Activated CD4-positive, alpha-beta T cell treated with anti-CD3 and anti-CD28 coated beads, Interleukin-2, Interleukin-6, amounts not matched to agents 100 ng/mL and 50 ng/mL, durations not matched to agents 16 hours and 8 hours (primary cell): ENCODE results near the gene PDZRN3.
A peak's percentile ranks its signal among the peaks of the same experiment; 100 is the strongest.
"Not testable (repeated sequence)": the region's sequence is repeated elsewhere in the genome, so short reads cannot be mapped to it uniquely, and the experiment has no call there.

Experiments
- DNase-seq: peaks from one replicate; pipeline ENCODE4 v3.0.0-alpha.2; 2020

The PDZRN3 gene

GRCh38 chr3:73586190-73586589, 38.6 kb downstream of the PDZRN3 start:
- DNase-seq, result no peak

- DNase-seq, result no peak
These were observed 39.9 kb downstream of the PDZRN3 start for GRCh38 chr3:73584873-73585272.

DNA sequence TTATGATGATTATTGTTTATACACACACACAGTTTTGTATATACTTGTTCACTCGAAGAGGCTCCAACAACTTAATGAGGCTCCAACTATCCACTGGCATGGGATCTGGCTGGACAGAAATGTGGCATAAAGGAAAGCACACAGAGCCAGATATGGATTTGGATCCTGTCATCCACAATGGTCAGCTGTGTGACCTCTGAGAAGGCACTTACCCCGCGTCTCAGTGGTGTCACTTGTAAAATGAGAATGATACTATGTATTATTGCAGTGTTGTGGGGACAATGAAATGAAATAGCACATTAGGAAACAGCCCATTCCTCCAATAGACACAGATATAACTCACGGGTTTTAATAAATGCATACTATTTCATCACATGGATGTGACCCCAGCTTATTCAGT, 42.2 kb downstream of the PDZRN3 start:
- no peak for DNase-seq

GRCh38 chr3:73581134-73581846, 43.5 kb downstream of the PDZRN3 start:
- DNase-seq, result no peak

GRCh38 chr3:73580343-73580742, 44.4 kb downstream of the PDZRN3 start:
- peak; percentile 0 for DNase-seq

DNA sequence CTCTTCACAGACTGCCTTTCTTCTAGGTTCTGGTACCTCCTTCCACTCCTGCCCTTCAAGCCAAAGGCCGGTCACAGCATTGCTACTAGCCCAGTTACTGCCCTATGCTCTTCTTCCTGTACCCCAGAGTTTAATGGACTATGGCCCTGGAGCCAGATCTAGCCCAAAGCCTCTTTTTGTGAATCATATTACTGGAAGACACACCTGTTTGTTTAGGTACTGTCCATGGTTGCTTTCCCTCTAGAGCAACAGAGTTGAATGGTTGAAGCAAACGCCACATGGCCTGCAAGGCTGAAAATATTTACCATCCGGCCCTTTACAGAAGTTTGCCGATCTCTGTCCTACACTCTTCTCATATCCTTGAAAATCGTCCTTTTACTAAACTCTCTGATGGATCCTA, 47.0 kb downstream of the PDZRN3 start:
- no peak for DNase-seq

GRCh38 chr3:73576999-73577461, 47.7 kb downstream of the PDZRN3 start:
- DNase-seq, result no peak

- no peak for DNase-seq
These were observed 48.8 kb downstream of the PDZRN3 start for GRCh38 chr3:73575953-73576352.

- no peak for DNase-seq
These were observed 49.2 kb downstream of the PDZRN3 start for GRCh38 chr3:73575519-73575918.

GRCh38 chr3:73573204-73573603, 51.5 kb downstream of the PDZRN3 start:
- no peak for DNase-seq

GRCh38 chr3:73572368-73572767, 52.4 kb downstream of the PDZRN3 start:
- DNase-seq, result no peak

- DNase-seq, result no peak
These were observed 53.4 kb downstream of the PDZRN3 start for GRCh38 chr3:73571238-73571794.

DNA sequence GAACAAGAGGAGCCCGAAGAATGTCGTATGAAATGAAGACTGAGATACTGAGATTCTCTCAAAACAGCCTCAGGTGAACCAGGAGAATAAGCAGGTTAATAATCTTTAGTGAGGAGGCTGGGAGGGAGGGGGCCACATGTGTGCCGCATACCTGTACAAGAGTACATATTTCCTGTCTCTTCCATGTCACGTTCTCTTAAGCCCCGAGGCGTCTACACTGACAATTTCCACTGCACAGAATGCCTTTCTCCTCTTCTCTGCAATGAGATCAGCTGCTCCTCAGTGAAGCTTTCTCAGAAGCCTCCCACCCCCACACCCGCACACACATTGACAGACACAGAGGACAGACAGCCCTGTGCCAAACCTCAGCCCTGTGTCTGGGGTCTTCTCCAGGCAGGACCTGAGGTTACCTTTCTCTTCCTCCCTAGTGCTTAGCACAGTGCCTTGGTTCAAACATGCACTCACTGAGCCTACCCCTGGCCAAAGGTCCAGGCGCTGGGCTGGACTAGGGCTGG, 55.4 kb downstream of the PDZRN3 start:
- no peak for DNase-seq

DNA sequence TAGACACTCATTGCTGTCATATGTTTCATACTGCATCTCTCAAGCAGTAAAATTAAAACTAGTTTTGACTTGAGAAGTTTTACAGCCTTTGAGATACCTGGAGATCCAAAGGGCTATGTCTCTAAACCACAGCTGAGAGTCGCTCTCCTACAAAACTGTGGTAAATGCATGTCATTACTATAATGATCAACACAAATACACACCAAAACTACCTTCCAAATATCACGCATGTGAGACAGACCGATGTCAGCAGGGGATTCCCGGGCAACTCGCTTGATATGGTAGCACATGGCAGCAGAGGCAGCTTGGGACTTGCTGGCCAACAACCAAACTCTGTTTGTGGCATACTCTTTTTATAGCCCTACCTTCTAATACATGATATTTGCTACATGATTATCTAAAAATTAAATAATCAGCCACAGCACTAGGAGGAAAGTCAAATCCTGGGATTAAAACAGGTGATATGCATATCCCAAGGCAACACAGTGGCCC, 56.3 kb downstream of the PDZRN3 start:
- no peak for DNase-seq

- not testable (repeated sequence) for DNase-seq
These were observed 59.4 kb downstream of the PDZRN3 start for GRCh38 chr3:73565374-73565773.

- DNase-seq, result no peak
These were observed 60.7 kb downstream of the PDZRN3 start for GRCh38 chr3:73563896-73564582.

DNA sequence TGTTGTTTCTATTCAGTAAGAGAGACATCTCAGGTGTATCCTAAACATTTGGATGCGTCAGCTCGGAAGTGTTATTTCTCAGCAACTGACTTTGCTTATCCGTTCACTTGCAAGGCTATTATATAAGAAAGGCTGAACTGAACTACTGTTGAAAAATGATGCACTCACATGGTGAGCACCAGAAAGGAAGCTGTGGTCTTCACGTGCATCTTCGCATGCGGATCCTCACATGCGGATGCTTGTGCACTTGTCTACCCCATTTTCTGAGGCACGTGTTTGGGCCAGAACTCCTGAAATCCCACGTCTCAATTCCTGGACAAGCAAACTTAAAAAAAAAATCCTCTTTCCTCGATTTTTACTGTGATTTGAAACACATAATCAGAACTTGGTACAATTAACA, 63.2 kb downstream of the PDZRN3 start:
- no peak for DNase-seq

DNA sequence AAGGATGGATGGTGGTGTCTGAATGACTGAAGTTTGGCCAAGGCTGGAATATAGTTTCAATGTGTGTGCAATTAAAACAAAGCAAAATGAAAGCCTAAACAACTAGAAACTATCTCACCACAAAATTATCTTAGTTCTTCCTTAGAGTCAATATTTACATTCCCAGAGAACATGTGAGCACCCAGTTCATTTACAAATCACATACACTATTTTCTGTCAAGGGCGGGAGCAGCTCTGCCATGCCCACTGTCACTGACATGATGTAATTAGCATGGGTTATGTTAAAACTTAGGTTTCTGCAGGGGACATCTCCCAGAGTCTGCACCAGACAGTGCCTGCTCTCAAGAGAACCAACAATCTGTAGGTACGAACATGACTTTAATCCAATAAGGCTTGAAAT, 65.0 kb downstream of the PDZRN3 start:
- DNase-seq, result no peak

GRCh38 chr3:73558727-73559075, 66.0 kb downstream of the PDZRN3 start:
- DNase-seq, result no peak

DNA sequence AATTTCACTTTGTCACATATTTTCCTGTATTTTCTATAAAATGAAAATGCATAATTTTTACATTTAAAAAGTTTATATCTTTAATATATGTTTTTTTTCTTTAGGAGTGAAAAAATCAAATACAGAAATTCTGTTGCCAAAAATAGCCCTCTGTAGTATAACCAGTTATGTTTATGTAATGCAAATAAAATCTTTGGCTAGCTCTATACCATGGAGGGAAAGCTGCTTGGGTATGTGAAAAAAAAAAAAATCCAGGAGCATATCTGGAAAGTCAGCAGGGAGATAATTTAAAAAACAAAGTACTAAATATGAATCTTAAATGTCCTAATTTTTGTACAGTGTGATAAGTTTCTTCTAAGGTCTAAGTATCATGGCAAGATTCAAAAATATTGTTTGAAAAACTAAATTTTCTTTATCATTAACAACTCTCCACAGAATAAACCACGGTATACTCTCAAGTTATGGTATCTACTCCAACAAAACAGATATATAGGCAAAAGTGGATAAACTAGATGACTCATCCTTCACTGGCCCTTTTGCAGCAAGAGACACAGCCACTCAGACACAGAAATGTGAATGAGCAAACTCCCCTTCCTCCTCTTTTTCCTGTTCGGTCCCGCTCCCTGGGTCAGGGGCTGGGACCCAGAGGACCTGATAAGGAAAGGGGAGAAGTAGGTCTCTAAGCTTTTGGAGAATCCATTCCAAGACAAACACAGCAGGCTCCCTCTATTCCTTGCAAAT, 66.6 kb downstream of the PDZRN3 start:
- no peak for DNase-seq

DNA sequence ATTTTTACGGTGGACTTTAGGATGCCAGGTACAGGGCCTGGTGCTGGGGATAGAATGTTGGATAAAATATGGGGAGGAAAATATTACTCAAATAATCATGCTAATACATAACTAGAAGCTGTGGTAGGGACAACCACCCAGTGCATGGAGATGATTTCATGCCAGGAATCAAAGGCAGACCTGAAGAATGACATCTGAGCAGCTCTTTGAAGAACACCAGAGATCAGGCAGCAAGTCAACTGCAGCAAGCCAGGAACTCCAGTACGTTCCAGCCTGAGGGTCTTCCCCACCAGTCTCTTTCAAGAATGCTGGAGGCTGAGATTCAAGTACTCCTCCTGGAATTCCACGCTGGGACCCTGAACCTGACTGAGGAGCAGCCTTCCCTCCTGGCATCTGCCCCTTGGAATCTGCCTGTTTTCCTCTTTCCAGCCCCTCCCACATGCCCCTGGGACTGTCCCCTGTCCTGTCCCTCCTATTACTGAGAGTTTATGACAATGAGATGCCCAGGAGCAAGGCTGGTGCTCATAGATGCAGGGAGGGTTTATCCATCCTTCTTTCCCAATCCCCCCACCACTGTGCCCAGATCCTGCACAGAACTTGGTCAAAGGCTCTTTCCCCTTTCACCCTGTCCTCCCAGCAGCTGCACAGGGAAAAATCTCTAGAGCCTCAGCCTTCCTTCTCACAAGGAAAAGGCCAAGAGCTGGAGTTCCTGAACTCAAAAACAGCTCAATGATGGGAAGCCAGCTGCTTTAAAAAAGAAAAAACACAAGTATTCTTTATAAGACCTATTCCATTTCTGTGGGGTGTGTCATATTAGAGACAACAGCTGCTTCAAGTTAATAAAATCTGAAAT, 68.0 kb downstream of the PDZRN3 start:
- no peak for DNase-seq

DNA sequence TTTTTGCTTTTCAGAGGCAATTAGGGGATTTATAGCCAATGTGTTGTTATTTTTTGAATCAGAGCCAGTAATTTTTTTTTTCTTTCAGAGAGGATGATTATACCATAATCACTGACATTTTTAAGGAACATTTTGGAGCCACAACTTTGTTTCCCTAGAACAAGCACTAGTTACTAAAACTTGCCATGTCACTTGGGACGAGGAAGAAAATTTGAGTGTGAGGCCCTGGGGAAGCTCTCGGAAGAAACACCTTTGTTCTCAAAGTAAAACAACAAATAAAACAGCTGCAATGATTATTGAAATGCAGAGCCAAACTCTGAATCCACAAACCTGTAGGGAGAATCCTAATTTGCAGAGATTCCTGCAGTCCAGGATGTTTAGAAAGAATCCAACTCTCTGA, 69.7 kb downstream of the PDZRN3 start:
- no peak for DNase-seq
